ENCODE measurements around the gene RASL10B. TPM values are rescaled to one million over a fixed set of nuclear protein-coding genes. Genes with fewer than 3 reads are reported as not detected.

RASL10B gene
- total RNA-seq = 6.4 and 12.1 TPM in 2 replicates

- peak within 1 kb of the TSS; percentile 74 for H3K4me3 ChIP-seq (ENCODE audit: low read depth, low read length)
- DNase-seq (ENCODE audit: low read depth) = peak; percentile 57
- no peak for TF ChIP-seq CTCF (IDR thresholded peaks at IDR 0.05; ENCODE audit: insufficient read depth, low read depth, low read length)
Measured at GRCh38 chr17:35731239-35731916, at the start of gene RASL10B. Gene RASL10B, plus strand, starts transcription at chr17:35731639. Its CDS starts 3,546 bp downstream, at chr17:35735185.

GRCh38 chr17:35683591-35683990 is 47.8 kb upstream of the RASL10B start:
- H3K4me3 ChIP-seq (ENCODE audit: low read depth, low read length) = no peak overlapping the region
- TF ChIP-seq CTCF (IDR thresholded peaks at IDR 0.05; ENCODE audit: insufficient read depth, low read depth, low read length) = no peak
- no peak for DNase-seq (ENCODE audit: low read depth)

GRCh38 chr17:35684055-35684802 is 47.2 kb upstream of the RASL10B start:
- H3K4me3 ChIP-seq (ENCODE audit: low read depth, low read length) = no peak overlapping the region
- peak; percentile 58 for DNase-seq (ENCODE audit: low read depth)
- no peak for TF ChIP-seq CTCF (IDR thresholded peaks at IDR 0.05; ENCODE audit: insufficient read depth, low read depth, low read length)

GRCh38 chr17:35692512-35693210 is 38.8 kb upstream of the RASL10B start:
- no peak for TF ChIP-seq CTCF (IDR thresholded peaks at IDR 0.05; ENCODE audit: insufficient read depth, low read depth, low read length)
- no peak overlapping the region for H3K4me3 ChIP-seq (ENCODE audit: low read depth, low read length)
- no peak for DNase-seq (ENCODE audit: low read depth)

GRCh38 chr17:35693662-35694061 is 37.8 kb upstream of the RASL10B start:
- no peak overlapping the region for H3K4me3 ChIP-seq (ENCODE audit: low read depth, low read length)
- no peak for TF ChIP-seq CTCF (IDR thresholded peaks at IDR 0.05; ENCODE audit: insufficient read depth, low read depth, low read length)
- no peak for DNase-seq (ENCODE audit: low read depth)

- no peak for TF ChIP-seq CTCF (IDR thresholded peaks at IDR 0.05; ENCODE audit: insufficient read depth, low read depth, low read length)
- no peak for DNase-seq (ENCODE audit: low read depth)
- no peak overlapping the region for H3K4me3 ChIP-seq (ENCODE audit: low read depth, low read length)
Measured at GRCh38 chr17:35694906-35695305, 36.5 kb upstream of the RASL10B start.
